A673 (cell line): ENCODE results near the gene HAND1. TPM values are rescaled to one million over a fixed set of nuclear protein-coding genes. Genes with fewer than 3 reads are reported as not detected.

Source experiments
- BruUV-seq: library from RNA; stranded (reverse); fragments of 400-500 nt; replicated peaks from 2 replicates; lab custom pipeline; 2021; lab: Mats Ljungman, UMichigan
- CTCF ChIA-PET: fragments of 300-600 bp; sonication (Branson Sonifier 250); formaldehyde crosslinking; loops from one replicate; lab custom pipeline; 2022; ENCODE audit warnings: antibody characterized with exemption; lab: Charles Lee
- POLR2A ChIA-PET: fragments of 300-600 bp; sonication (Branson Sonifier 250); formaldehyde crosslinking; loops from one replicate; lab custom pipeline; 2022; ENCODE audit warnings: antibody characterized with exemption; ENCODE audit not compliant: low non-redundant PET; lab: Charles Lee
- DNase-seq: peaks from one replicate; pipeline ENCODE4 v3.0.0-alpha.2; 2015; ENCODE audit warnings: low spot score
- H3K27ac ChIP-seq: fragments of 200-600 bp; sonication (generic); 2 replicates; pipeline ENCODE4 v1.5.1; 2016; ENCODE audit warnings: mixed run types, low read depth, mild to moderate bottlenecking, mixed read lengths, antibody characterized with exemption, low read length; ENCODE audit not compliant: poor library complexity, severe bottlenecking
- H3K27me3 ChIP-seq: fragments of 200-600 bp; sonication (generic); replicated peaks from 2 replicates; pipeline ENCODE4 v1.6.1; 2017; ENCODE audit warnings: mixed run types, low read depth, mild to moderate bottlenecking, mixed read lengths, antibody characterized with exemption, low read length; ENCODE audit not compliant: insufficient read depth, poor library complexity
- H3K36me3 ChIP-seq: fragments of 200-600 bp; sonication (generic); 2 replicates; pipeline ENCODE4 v1.6.1; 2016; ENCODE audit warnings: mixed run types, mild to moderate bottlenecking, mixed read lengths, antibody characterized with exemption, low read length; ENCODE audit not compliant: insufficient read depth, poor library complexity, severe bottlenecking
- H3K4me1 ChIP-seq: fragments of 200-600 bp; sonication (generic); 2 replicates; pipeline ENCODE4 v1.6.1; 2017; ENCODE audit warnings: mixed run types, mild to moderate bottlenecking, mixed read lengths, antibody characterized with exemption, low read length; ENCODE audit not compliant: insufficient read depth, poor library complexity, severe bottlenecking
- H3K4me3 ChIP-seq: fragments of 200-600 bp; sonication (generic); 2 replicates; pipeline ENCODE4 v1.5.1; 2016; ENCODE audit warnings: low read depth, mixed run types, mild to moderate bottlenecking, mixed read lengths, low read length; ENCODE audit not compliant: poor library complexity, severe bottlenecking
- H3K9me3 ChIP-seq: fragments of 200-600 bp; sonication (generic); 2 replicates; pipeline ENCODE4 v1.6.1; 2016; ENCODE audit warnings: mixed run types, low read depth, mild to moderate bottlenecking, mixed read lengths, antibody characterized with exemption, low read length; ENCODE audit not compliant: poor library complexity, severe bottlenecking
- EZH2 ChIP-seq: fragments of 200-600 bp; sonication (generic); IDR thresholded peaks from 2 replicates; pipeline ENCODE4 v1.6.1; 2017; ENCODE audit warnings: borderline replicate concordance, low read depth, mild to moderate bottlenecking, mixed read lengths, antibody characterized with exemption, low read length; ENCODE audit not compliant: poor library complexity, severe bottlenecking
- intact Hi-C: fragments of 100-400 bp; cut with micrococcal nuclease; formaldehyde crosslinking; loops from one replicate; pipeline ENCODE4 v1.10.0; 2022; ENCODE audit not compliant: unreplicated experiment
- total RNA-seq: library from RNA; stranded (reverse); gene quantifications from 2 replicates; pipeline ENCODE4 v1.2.3, GENCODE V29; 2021
- TF ChIP-seq, protein P1 (sequence below): fragments of 300-800, 200-600 bp; sonication (generic); conservative IDR thresholded peaks from 2 replicates; pipeline ENCODE4 v1.5.1; 2017; ENCODE audit warnings: low read depth, mild to moderate bottlenecking, antibody characterized with exemption, low read length, moderate library complexity, mixed read lengths

Gene HAND1
- total RNA-seq, 1 experiment from 2014 or later: not detected

DNA sequence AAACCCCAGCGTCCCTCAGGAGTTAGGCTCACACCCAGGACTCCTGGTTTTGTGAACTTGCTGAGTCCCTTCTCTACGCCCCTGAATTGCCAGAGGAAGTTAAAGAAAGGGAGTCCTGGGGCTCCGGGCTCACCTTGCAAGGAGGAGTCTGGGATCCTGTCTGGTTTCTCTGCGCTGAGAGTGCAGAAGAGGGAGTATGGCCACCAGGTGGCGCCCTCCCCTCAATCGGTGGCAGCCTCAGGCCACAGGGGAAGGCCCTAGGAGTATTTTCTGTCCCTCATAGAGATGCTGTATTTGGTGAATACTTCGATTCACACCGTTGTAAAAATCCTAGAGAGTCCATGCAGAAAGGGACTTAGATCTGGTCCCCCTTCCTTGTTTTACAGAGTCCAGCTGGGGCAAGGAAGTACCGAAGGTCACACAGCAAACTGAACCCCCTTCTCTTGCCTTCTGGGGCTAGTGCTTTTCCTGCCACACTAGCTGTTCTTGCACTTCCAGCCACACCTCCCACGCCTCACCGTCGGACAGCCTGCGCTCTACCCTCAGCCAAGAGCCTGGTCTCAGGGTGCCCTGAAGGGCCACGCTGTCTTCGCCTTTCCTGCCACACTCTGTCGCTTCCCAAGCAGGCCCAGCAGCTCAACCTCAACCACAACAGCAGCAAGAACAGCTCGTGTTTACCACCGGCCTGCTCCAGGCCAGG lies 10.2 kb downstream of the HAND1 start:
- no peak for TF ChIP-seq EZH2
- TF ChIP-seq, protein P1, sequence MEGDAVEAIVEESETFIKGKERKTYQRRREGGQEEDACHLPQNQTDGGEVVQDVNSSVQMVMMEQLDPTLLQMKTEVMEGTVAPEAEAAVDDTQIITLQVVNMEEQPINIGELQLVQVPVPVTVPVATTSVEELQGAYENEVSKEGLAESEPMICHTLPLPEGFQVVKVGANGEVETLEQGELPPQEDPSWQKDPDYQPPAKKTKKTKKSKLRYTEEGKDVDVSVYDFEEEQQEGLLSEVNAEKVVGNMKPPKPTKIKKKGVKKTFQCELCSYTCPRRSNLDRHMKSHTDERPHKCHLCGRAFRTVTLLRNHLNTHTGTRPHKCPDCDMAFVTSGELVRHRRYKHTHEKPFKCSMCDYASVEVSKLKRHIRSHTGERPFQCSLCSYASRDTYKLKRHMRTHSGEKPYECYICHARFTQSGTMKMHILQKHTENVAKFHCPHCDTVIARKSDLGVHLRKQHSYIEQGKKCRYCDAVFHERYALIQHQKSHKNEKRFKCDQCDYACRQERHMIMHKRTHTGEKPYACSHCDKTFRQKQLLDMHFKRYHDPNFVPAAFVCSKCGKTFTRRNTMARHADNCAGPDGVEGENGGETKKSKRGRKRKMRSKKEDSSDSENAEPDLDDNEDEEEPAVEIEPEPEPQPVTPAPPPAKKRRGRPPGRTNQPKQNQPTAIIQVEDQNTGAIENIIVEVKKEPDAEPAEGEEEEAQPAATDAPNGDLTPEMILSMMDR: peak; percentile 87
- H3K4me1 ChIP-seq: no peaks in the 10 kb centered on the region
- peak; percentile 70 for DNase-seq
- ChIA-PET CTCF (interaction anchor here (0.6 kb wide), 1 partner anchor 172 kb away, joined by 3 read pairs; no protein-coding TSS in a partner anchor), POLR2A (no interaction called here)
- H3K9me3 ChIP-seq: no peaks in the 10 kb centered on the region
- no peak overlapping the region for H3K27ac ChIP-seq
- H3K27me3 ChIP-seq: peaks cover 30% of the 10 kb centered on the region
- no peaks in the 10 kb centered on the region for H3K36me3 ChIP-seq
- H3K4me3 ChIP-seq: no peak overlapping the region
- BruUV-seq: no TSS peak
- intact Hi-C loops: loop anchor here (1.0 kb wide), 2 partner anchors 142 to 172 kb away; no protein-coding TSS in a partner anchor

DNA sequence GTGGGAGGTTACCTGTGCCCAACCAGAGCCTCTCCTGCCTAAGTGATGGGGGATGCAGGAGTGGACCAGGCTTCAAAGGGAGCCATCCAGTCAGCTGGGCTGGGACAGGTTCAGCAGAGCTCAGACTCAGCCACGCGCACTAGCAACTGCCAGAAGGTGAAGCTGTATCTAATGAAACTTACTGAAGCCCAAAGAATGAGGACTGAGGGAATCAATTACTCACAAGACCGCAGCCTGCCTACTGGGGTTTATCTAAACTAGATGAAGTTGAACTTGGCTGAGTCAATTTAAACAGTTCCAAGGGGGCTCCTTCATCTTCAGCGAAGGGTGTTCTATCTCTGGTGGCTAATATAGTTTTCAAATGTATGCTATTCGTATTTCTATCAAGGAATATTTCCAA lies 11.4 kb downstream of the HAND1 start:
- intact Hi-C loops: loop anchor here (1.0 kb wide), 2 partner anchors 144 to 174 kb away; no protein-coding TSS in a partner anchor
- no peak overlapping the region for H3K27ac ChIP-seq
- peaks cover 19% of the 10 kb centered on the region for H3K27me3 ChIP-seq
- no peak for DNase-seq
- no peaks in the 10 kb centered on the region for H3K4me1 ChIP-seq
- CTCF ChIA-PET: interaction anchor here (0.6 to 0.8 kb wide), 3 partner anchors 165 to 492 kb away, joined by 3 read pairs; no protein-coding TSS in a partner anchor
- BruUV-seq: no TSS peak
- H3K36me3 ChIP-seq: no peaks in the 10 kb centered on the region
- POLR2A ChIA-PET: no interaction called here
- TF ChIP-seq EZH2: no peak
- TF ChIP-seq, protein P1: no peak
- H3K4me3 ChIP-seq: no peak overlapping the region
- no peaks in the 10 kb centered on the region for H3K9me3 ChIP-seq

- CTCF ChIA-PET: interaction anchor here (0.7 to 0.8 kb wide), 2 partner anchors 390 to 492 kb away, joined by 3 read pairs; no protein-coding TSS in a partner anchor
- intact Hi-C loops: no loop called here
- peaks cover 13% of the 10 kb centered on the region for H3K27me3 ChIP-seq
- no peak overlapping the region for H3K4me3 ChIP-seq
- POLR2A ChIA-PET: no interaction called here
- H3K27ac ChIP-seq: no peak overlapping the region
- no TSS peak for BruUV-seq
- no peaks in the 10 kb centered on the region for H3K9me3 ChIP-seq
- H3K36me3 ChIP-seq: no peaks in the 10 kb centered on the region
- DNase-seq: no peak
- H3K4me1 ChIP-seq: no peaks in the 10 kb centered on the region
- TF ChIP-seq, protein P1: no peak
- TF ChIP-seq EZH2: no peak
These were observed 11.9 kb downstream of the HAND1 start for GRCh38 chr5:154466147-154466546.
